Osteocyte (in vitro differentiated cells): Measurements from ENCODE around the gene RGS3. TPM values are rescaled to one million over a fixed set of nuclear protein-coding genes. Genes with fewer than 3 reads are reported as not detected.

ENCODE experiments used
- DNase-seq: peaks from one replicate; pipeline ENCODE4 v3.0.0; 2021; ENCODE audit warnings: mixed read lengths; ENCODE audit not compliant: unreplicated experiment; ENCODE audit errors: extremely low spot score
- H3K27ac Mint-ChIP-seq: one replicate; pipeline ENCODE4 v1.8.0; 2021; ENCODE audit warnings: mild to moderate bottlenecking, mixed read lengths; ENCODE audit not compliant: unreplicated experiment
- H3K27me3 Mint-ChIP-seq: one replicate; pipeline ENCODE4 v1.8.0; 2021; ENCODE audit warnings: mixed read lengths; ENCODE audit not compliant: unreplicated experiment
- H3K36me3 Mint-ChIP-seq: one replicate; pipeline ENCODE4 v1.8.0; 2021; ENCODE audit warnings: mixed read lengths; ENCODE audit not compliant: unreplicated experiment
- H3K4me1 Mint-ChIP-seq: one replicate; pipeline ENCODE4 v1.8.0; 2021; ENCODE audit warnings: mixed read lengths; ENCODE audit not compliant: unreplicated experiment
- H3K4me3 Mint-ChIP-seq: one replicate; pipeline ENCODE4 v1.8.0; 2021; ENCODE audit warnings: mild to moderate bottlenecking, moderate library complexity, mixed read lengths; ENCODE audit not compliant: unreplicated experiment
- H3K9me3 Mint-ChIP-seq: one replicate; pipeline ENCODE4 v1.8.0; 2021; ENCODE audit warnings: mixed read lengths; ENCODE audit not compliant: unreplicated experiment
- total RNA-seq: library from RNA; stranded (reverse); gene quantifications from 2 replicates; pipeline ENCODE4 v1.2.1, GENCODE V29; 2021
- TF ChIP-seq, protein P1 (sequence below): fragments of 200-600 bp; sonication (generic); IDR thresholded peaks from 2 replicates; pipeline ENCODE4 v1.5.0; 2021; ENCODE audit warnings: antibody characterized with exemption, mild to moderate bottlenecking, moderate library complexity

Gene RGS3
- total RNA-seq, 1 donor from 2014 or later: 67.8 TPM

DNA sequence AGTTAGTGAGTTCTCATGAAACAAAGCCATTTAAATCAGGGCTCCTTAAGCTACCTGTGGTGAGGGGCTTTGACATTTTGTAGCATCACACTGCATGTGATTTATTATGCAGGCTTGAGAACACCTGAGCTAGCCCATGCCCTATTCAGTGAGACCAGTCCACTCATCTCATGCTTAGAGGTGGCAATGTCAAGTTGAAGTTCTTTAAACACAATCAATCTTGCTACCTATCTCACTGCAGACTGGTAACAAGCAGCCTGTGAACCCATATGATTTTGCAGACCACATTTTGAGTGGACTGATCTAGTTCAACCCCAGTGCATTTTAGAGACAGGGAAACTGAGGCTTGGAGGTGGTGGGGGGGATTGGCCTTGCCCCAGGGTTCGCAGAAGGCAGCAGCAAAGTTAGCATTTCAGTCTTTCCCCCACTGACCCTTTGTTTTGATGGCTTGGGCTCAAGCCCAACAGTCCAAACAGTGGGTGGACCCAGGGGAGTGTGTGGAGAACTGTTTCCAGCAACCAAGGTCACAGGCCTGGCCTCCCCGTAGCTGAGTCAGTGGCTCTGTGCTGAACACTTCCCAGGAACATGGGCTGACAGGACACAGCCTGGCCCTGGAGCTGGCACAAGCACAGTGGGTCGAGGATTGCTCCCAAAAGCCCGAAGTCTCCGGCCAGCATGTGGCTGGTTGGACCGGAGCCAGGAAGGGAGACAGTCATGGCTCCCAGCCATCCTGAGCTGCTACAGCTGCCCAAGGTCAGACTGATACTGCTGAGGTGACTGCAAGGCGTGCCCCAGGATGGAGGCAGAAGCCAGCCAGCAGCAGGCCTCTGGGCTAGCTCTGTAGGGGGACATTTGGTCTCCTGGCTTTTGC lies 95.3 kb downstream of the RGS3 start:
- no peaks in the 10 kb centered on the region for H3K27me3 Mint-ChIP-seq
- H3K36me3 Mint-ChIP-seq: no peaks in the 10 kb centered on the region
- TF ChIP-seq, protein P1, sequence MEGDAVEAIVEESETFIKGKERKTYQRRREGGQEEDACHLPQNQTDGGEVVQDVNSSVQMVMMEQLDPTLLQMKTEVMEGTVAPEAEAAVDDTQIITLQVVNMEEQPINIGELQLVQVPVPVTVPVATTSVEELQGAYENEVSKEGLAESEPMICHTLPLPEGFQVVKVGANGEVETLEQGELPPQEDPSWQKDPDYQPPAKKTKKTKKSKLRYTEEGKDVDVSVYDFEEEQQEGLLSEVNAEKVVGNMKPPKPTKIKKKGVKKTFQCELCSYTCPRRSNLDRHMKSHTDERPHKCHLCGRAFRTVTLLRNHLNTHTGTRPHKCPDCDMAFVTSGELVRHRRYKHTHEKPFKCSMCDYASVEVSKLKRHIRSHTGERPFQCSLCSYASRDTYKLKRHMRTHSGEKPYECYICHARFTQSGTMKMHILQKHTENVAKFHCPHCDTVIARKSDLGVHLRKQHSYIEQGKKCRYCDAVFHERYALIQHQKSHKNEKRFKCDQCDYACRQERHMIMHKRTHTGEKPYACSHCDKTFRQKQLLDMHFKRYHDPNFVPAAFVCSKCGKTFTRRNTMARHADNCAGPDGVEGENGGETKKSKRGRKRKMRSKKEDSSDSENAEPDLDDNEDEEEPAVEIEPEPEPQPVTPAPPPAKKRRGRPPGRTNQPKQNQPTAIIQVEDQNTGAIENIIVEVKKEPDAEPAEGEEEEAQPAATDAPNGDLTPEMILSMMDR: no peak
- no peak for DNase-seq
- H3K9me3 Mint-ChIP-seq: no peaks in the 10 kb centered on the region
- peaks cover 37% of the 10 kb centered on the region for H3K4me1 Mint-ChIP-seq
- H3K27ac Mint-ChIP-seq: peak overlapping the region; percentile 65
- H3K4me3 Mint-ChIP-seq: no peak overlapping the region

DNA sequence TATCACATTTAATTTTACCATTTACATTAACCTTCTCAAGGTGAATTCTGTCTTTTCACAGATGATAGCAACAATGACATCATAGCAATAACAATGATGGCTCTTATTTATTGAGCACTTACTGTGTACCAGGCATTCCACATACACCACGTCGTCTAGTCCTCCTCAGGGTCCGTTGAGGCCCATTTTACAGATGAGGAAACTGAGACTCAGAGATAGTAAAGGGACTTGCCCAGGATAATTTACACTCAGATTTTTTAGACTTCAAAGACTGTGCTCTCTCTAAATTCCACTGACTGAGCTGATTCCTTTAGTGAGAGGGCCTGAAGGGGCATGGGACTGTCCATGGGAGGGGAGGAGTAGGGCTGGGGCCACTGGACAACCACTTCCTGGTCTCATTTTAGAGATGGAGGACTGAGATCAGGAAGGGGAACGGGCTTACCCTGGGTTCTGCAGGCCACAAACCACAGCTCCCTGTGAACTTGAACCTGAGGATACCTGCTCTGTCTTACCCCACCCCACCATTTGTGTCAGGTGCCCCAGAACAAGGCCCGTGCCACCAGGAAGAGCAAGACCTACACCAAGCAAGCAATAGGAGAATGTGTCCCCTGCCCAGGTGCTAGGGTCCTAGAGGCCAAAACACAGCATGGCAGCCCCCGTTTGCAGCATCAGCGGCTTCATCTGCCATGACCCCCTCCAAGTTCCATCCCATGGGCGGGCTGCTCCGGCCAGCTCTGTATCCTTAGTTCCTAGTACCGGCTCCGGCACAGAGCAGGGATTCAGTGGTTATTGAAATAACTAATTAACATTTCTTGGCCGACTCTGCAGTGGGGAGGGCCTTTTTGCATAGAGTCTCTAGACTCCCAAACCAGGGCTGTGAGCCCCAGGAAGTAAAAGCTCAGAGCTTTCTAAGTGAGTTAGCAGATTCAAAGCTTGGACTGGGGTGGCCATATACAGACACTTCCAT lies 96.6 kb downstream of the RGS3 start:
- H3K27ac Mint-ChIP-seq: no peak overlapping the region
- TF ChIP-seq, protein P1: no peak
- no peak for DNase-seq
- H3K4me1 Mint-ChIP-seq: peaks cover 48% of the 10 kb centered on the region
- no peaks in the 10 kb centered on the region for H3K27me3 Mint-ChIP-seq
- no peak overlapping the region for H3K4me3 Mint-ChIP-seq
- H3K9me3 Mint-ChIP-seq: no peaks in the 10 kb centered on the region
- no peaks in the 10 kb centered on the region for H3K36me3 Mint-ChIP-seq

DNA sequence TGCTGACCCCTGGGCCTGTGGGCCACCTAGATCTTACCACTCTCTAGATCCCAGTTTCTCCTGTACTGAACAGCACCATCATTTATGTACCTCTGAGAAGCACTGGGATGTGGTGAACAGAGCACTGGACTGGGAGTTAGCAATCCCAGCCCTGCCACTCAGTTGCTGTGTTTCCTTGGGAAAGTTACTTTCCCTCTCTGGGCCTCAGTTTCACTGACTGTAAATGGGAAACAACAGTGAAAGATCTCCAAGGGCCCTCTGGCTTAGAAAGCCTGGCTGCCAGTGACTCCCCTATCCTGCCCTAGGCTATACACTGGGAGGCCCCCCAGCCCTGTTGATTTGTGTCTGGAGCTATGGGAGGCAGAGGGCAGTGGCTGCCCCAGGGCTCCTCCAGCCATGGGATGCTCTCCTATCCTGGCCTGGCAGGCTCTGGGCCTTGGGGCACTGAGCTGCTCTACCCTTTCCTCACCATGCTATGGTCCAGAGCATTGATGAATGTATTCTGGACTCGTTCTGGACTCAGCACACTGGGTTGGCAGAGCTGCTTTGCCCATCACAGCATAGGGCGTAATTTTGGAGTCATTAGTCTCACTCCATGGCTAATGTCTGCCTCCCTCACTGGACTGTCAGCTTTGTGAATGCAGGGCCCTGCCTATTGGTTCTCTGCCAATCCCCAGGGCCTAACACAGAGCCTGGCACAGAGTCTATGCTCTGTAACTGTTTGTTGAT lies 99.3 kb downstream of the RGS3 start:
- Mint-ChIP-seq H3K27me3 (no peaks in the 10 kb centered on the region), H3K36me3 (no peaks in the 10 kb centered on the region), H3K4me1 (peaks cover 55% of the 10 kb centered on the region), H3K4me3 (no peak overlapping the region), H3K9me3 (no peaks in the 10 kb centered on the region), H3K27ac (no peak overlapping the region)
- TF ChIP-seq, protein P1: no peak
- no peak for DNase-seq

DNA sequence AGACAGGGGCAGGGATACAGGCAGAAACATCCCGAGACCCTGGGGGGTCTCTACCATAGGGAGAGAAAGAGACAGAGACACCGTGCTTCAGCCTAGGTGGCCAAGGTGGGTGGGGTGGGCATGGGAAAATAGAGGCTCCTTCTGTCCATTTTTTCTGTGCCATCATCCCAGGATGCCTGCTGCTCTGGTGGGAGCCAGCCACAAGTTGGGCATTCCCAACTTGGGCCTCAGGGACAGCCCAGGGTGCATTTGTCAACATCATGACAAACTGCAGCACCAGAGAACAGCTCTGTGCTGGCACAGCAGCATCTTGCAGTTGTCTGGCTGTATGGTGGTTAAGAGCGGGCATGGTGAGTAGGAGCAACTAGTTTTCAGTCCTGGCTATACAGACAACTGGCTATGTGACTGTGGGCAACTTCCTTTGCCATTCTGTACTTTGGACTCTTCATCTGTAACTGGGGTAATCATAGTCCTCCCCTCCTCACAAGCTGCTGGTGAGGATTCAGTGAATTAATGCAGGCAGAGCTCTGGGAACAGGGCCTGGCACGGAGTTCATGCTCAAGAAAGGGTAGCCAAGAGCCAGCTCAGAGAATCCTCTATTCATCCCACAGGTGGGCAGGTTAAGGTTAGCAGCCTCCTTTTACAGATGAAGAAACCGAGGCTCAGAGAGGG lies 100.4 kb downstream of the RGS3 start:
- H3K4me1 Mint-ChIP-seq: peaks cover 63% of the 10 kb centered on the region
- no peaks in the 10 kb centered on the region for H3K9me3 Mint-ChIP-seq
- peak overlapping the region; percentile 70 for H3K27ac Mint-ChIP-seq
- no peaks in the 10 kb centered on the region for H3K36me3 Mint-ChIP-seq
- H3K27me3 Mint-ChIP-seq: no peaks in the 10 kb centered on the region
- no peak for DNase-seq
- TF ChIP-seq, protein P1: no peak
- peak overlapping the region; percentile 14 for H3K4me3 Mint-ChIP-seq
